GM19240 (cell line): Measurements from ENCODE around the gene ARHGAP29.
A peak's percentile ranks its signal among the peaks of the same experiment; 100 is the strongest.

ENCODE experiments used
- DNase-seq: peaks from one replicate; pipeline ENCODE4 v3.0.0; 2011; ENCODE audit warnings: low spot score; ENCODE audit not compliant: insufficient read length

Gene ARHGAP29, protein sequence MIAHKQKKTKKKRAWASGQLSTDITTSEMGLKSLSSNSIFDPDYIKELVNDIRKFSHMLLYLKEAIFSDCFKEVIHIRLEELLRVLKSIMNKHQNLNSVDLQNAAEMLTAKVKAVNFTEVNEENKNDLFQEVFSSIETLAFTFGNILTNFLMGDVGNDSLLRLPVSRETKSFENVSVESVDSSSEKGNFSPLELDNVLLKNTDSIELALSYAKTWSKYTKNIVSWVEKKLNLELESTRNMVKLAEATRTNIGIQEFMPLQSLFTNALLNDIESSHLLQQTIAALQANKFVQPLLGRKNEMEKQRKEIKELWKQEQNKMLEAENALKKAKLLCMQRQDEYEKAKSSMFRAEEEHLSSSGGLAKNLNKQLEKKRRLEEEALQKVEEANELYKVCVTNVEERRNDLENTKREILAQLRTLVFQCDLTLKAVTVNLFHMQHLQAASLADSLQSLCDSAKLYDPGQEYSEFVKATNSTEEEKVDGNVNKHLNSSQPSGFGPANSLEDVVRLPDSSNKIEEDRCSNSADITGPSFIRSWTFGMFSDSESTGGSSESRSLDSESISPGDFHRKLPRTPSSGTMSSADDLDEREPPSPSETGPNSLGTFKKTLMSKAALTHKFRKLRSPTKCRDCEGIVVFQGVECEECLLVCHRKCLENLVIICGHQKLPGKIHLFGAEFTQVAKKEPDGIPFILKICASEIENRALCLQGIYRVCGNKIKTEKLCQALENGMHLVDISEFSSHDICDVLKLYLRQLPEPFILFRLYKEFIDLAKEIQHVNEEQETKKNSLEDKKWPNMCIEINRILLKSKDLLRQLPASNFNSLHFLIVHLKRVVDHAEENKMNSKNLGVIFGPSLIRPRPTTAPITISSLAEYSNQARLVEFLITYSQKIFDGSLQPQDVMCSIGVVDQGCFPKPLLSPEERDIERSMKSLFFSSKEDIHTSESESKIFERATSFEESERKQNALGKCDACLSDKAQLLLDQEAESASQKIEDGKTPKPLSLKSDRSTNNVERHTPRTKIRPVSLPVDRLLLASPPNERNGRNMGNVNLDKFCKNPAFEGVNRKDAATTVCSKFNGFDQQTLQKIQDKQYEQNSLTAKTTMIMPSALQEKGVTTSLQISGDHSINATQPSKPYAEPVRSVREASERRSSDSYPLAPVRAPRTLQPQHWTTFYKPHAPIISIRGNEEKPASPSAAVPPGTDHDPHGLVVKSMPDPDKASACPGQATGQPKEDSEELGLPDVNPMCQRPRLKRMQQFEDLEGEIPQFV

DNA sequence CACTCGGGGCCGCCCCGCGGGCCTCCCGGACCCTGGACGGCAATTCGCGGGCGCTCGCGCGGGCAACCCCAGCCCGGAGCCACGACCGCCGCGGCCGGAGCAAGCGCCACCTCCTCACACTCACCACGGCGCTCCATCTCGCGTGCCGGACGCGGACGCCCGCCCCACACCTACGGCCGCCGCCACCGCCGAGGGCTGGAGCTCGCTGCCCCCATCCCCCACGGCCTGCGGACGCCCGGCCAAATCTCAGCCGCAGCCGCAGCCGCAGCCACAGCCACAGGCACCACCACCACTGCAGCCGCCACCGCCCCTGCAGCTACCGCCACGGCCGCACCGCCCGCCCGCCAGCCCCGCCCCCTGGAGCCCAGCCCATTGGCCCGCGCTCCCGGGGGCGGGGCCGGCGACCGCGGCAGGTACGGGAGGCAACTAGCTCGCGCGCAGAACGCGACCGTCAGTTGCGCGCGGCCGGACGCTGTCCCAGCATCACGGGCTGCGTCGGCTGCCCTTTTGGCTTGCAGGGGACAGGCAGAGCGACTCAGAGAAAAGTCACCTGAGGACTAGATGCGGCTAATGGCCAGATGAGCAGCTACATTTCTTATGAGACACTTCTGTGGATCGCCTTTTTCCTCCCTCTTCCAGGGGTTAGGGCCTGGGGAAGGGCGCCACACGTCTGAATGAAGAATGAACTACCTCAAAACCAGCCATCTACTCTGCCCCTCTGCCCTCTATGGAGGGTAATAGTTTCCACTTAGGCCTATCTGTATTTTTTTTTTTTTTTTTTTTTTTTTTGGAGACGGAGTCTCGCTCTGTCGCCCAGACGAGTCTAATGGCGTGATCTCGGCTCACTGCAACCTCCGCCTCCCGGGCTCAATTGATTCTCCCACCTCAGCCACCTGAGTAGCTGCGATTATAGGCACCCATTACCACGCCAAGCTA lies at the start of gene ARHGAP29:
Gene ARHGAP29, minus strand, starts transcription at position 294 of the 936 bp plus-strand sequence. CDS start 5,973 bp downstream, outside the sequence.
- peak; percentile 21 for DNase-seq

DNA sequence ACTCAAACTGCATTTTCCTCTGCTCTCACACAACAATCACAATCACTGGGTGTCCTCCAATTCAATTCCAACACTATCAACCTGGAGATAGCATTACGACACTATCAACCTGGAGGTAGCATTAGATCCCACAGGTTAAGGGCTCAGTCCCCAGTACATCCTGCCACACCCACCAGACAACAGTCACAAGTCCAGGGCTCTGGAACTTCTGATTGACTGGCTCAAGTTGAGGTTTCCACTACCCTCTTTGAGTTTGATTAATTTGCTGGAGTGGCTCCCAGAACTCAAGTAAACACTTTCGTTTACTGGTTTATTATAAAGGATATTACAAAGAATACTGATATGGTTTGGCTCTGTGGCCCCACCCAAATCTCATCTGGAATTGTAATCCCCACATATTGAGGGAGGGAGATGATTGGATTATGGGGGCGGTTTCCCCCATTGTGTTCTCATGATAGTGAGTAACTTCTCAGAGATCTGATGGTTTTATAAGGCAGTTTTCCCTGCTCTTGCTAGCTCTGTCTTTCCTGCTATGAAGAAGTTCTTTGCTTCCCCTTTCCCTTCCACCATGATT lies 49.6 kb upstream of the ARHGAP29 start:
- no peak for DNase-seq

DNA sequence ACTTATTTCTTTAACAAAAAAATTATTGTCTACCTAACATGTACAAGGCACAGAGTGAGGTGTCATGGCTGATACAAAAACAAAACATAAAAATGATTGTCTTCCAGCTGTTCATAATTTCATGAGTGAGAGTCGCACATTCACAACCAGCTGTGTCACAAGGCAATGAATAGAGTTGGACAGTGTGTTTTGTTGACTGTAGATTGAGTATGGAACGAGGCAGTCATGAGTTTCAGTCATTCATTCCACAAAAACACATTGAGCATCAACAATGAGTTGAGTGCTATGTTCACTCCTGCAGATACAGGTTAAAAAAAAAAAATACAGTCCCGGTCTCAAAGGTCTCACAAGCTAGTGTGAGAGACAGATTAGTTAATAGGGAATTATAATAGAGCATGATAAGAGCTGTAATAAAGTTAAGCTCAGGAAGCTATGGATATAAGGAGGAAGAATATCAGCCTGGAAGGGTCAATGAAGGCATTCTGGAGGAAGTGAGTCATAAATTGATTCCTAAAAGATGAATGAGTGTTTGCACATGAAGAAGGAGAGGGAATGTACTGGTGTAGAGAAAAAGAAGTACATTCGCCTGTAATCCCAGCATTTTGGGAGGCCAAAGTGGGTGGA lies 47.8 kb upstream of the ARHGAP29 start:
- no peak for DNase-seq

DNA sequence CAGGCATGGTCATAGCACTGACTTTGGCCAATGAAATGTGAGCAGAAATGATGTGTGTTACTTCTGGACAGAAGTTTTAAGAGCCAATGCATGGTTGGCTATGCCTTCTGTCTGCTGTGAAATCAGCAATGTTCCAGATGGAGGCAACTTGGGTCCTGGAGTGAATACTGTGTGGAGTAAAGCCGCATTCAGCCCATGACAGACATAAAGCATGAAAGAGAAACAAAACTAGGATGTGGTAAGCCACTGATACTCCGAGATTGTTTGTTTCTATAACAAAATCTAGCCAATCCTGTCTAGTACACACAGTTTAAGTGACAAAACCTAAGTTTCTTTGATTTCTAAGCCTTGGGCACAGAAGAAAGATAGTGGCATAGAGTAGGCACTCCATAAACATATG lies 47.1 kb upstream of the ARHGAP29 start:
- no peak for DNase-seq

DNA sequence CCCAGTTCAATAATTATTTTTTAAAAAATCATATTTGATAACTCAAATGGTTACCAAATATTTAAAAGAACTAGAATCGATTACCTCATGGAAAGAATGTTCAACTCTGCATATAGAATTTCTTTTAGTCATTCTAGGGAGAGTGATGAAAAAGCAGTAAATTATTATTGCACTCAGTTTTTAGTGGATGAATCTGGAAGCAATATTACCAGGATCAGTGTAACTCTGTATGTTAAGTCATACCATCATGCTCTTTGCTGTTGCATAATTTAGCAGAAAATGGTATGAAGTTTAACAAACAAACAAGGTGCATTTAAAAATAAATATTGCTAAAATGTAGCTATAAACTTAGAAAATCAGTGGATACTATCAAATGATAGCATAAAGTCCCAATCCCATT lies 46.1 kb upstream of the ARHGAP29 start:
- DNase-seq = no peak

DNA sequence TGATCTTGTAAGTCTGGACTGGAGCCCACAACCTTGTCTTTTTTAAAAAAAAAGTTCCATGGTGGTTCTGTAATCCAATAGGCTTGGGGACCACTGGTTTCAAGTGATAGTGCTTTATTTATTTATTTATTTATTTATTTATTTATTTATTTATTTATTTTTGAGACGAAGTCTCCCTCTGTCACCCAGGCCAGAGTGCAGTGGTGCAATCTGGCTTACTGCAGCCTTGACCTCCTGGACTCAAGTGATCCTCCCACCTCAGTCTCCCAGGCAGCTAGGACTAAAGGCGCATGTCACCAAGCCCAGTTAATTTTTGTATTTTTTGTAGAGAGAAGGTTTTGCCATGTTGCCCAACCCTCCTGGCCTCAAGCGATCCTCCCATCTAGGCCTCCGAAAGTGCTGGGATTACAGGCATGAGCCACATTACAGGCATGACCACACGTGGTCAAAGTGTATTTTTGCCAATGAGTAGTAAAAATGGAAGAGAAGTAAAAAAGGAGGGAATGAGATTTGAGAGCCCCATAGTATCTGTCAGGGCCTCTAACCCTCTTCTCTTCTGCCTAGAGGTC lies 44.8 kb upstream of the ARHGAP29 start:
- DNase-seq = no peak

DNA sequence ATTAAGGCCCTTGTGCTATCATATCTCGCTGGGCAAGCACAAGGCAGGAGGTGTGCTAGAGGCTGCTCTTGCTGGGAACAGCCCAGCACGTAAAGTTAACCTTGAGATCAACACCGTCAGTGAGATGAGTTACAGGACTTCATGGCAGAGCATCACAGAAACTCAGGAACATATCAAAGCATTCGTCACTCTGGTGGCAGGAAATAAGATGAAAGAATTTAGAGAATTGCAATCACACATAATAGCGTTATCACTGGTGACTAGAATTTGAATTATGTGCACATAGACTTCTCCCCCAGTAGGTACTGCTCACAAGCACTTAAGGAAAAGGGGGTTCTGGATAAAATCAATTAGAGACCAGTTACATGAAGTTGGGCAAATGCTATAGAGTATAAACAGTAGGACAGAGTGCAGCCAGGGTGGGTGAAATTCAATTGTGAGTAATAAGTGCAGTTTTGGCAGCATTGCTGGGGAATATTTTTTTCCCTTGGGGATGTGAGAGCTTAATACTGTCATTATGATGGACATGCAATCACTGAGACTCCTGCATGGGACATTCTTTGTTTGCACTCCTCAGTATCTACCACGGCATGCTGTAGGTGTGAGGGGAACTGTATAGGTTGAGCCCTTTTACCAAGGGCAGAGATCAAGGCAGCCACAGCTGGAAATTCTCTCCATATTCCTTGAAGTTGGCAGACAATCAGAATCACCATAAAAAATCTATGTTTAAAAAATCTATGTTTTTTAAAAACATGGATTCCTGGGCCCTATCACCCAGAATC lies 44.2 kb upstream of the ARHGAP29 start:
- DNase-seq = no peak

DNA sequence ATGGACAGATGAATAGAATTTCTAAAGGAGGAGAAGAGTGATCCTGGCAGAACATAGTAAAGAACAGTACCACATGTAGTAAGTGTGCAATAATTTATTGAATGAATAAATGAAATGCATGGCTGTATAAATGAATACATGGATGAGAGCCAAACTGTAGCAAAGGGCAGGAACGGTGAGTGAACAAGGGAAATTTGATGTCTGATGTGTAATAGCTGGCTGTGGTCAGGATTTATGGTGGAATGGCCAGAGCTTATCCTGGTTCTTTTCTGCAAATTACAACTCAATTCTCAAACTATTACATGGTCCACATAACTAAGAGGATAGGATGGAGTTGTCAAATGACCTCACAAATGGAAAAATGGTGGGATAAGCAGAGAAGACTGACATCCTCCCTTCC lies 43.2 kb upstream of the ARHGAP29 start:
- DNase-seq = no peak

DNA sequence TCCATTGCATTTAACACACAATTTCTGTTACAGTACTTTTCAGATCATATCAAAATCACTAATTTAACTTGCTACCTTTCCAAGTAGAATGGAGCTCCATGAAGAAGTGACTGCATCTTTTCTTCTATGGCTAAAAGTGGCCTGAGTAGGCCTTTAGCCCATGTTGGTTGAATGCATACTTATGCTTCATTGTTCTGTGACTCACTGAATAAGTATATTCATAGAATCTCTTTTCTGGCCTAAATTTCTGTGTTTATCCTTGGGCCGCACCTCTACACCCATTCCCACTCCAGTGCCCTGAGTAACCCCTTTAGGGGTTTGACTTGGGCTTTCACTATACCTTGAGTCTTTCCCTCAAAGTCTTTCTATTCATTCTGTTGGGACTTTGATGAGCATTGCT lies 42.1 kb upstream of the ARHGAP29 start:
- no peak for DNase-seq

DNA sequence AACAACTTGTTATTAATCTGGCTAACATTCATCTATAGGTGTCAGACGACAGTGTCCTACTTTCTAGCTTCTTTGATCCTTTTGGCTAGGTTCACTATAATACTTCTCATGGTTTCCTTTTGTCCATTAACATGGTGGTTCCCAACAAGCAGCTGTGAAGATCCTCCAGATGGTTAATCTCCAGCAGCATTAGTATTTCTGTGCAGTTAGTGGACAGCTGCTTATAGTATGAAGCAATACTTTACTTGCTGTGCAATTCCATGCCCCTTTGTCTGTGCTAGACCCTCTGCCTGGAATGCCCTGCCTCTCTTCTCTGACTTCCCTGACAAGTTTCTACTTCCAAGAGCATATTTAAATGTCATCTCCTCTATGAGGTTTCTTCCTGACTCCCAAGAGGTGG lies 41.7 kb upstream of the ARHGAP29 start:
- no peak for DNase-seq

DNA sequence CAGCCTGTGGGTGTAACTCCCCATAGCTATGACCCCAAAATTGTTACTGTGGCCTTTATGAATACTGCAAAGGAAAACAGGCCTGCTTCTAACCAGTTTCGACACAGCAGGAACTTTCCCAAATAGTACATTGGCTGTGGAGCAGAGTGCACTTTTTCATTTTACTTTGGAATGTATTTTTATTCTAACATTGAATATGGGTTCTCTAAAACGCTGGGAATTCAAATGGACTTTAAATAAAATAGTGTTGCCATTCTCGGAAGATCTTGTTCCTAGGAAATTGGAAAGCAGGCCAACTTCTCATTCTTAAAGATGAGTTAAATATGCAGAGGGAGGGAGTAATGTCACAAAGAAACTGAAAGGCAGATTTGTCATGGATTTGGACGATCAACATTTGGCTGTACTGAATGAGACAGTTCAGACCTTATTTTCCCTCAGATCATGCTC lies 39.6 kb upstream of the ARHGAP29 start:
- DNase-seq = no peak

DNA sequence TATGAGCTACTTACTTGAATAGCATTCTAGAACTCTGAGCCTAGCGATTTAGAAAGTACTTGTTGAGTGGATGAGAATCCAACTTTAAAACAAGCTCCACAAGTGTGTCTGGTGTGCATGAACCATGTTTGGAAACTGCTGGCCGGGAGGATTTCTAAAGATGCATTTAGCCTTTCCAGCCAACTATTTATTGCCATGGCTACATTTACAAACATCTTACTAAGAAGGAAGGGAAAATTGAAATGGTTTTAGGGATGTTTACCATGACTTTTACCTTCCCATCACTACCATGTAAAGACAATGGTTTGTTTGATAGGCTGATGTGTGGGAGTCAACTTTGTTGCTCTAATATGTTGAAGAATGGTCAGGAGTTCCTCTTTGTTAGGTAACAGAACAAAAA lies 37.7 kb upstream of the ARHGAP29 start:
- no peak for DNase-seq

DNA sequence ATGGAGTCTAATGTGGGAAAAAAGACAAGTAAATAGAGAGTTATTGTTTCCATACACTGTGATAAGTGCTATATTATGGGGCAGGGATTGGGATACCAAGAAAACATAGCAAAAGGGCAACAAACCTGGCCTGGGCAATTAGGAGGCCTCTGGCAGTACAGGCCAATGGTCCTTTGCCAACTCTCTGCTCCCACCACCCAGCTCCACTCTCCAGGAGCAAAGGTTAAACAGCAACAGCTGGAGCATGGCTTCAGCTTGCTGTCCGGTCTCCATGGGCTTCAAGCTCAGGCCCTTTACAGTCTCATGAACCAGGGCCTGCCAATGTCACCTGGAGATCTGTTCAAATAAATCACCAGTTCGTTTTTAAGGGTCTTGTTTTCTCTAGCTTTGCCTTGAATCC lies 37.2 kb upstream of the ARHGAP29 start:
- DNase-seq = no peak

DNA sequence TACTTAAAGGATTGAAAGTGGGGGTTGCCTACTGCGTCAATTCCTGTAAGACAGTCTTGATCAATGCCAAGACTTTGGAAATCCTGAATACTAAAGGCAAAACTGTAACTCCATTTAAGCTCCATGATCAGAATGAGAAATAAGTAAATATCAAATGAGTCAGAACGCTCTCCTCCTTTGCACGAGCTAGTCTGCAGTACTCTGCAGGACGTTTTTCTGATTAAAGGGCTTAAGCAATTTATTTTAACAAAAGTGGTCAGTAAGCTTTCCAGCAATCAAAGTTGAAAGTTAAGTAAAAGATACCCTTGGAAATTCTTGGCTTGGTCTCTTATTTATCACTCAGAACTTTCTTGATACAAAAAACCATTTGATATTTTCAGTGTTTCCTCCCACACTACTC lies 35.7 kb upstream of the ARHGAP29 start:
- DNase-seq = no peak

DNA sequence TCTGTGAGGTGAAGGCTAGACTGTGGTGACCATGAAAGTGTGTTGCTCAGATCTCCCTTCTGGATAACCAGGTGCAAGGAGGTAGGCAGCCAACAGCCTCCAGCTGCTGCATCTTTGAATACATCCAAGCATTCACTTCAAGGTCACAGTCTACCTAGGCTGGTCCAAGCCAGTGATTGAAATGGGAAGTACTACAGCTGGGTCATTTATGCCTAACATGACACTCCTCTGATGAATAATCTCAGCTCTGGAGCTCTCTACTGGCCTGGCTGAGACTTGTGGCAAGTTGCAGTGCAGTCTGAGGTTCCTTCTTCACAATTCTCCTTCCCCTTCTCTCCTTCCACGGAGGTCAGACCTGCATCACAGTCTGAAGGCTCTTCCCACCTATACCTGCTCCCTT lies 35.0 kb upstream of the ARHGAP29 start:
- no peak for DNase-seq

DNA sequence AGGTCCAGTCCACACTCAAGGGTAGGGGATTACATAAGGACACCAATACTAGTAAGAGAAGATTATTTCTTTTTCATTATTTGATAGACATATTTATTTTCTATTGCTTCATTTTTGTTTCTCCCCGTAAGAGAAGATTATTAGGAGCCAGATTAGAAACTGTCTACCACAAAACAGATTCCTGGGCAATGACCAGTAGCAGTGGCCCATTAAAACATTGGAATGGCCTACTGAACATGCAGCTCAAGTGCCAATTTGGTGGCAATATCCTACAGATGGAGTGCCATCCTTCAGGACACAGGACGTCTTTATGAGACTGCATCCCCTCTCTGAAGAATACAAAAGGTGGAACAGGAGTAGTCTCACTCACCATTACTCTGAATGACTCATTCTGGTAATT lies 34.0 kb upstream of the ARHGAP29 start:
- DNase-seq = no peak

DNA sequence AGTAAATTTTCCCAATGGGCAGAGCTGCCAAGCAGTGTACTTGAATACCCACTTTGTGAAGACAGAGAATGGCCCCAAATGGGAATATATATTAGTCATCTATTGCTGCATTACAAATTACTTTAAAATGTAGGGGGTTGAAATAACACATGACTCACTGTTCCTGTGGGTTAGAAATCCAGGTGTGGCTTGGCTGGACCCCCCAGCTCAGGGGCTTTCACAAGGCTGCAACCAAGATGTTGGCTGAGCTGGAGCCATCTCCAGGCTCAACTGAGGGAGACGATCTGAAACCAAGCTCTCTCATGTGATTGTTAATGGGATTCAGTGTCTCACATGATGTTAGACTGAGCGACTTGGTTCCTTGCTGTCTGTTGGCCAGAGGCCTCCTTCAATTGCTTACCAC lies 33.4 kb upstream of the ARHGAP29 start:
- no peak for DNase-seq

DNA sequence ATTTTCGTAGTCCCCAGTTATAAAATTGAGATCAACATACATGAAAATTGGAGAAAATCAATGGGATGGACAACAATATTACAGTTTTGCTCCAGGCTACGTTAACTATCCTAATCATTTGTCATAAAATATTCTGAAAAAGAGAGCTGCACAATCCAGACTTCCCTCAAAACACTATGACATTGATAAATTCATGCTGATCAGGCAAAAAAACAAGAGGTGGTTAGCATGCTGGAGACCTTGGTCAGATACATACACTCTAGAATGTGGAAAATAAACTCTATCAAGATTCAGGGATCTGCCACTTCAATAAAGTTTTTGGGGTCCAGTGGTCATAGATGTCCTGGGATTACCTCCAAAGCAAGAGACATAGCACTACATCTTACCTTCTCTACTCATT lies 32.5 kb upstream of the ARHGAP29 start:
- no peak for DNase-seq

DNA sequence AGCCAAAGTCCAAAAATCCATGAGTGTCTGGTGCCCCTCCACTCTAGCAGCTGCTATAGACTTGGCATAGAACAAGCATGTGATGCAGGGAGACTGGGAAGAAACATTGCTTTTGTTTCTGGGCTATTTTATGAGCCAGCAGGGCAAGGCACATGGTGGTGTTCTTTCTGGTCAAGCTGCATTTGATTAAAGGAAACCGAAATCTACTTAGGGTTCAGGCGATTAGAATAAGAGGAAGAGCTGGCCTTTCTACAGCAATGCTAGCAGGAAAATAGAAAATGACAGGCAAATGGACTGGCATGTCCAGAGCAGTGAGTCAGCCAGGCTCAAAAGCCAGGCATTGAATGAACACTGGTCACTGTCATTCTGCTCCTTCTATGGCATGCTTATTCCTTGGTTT lies 28.5 kb upstream of the ARHGAP29 start:
- no peak for DNase-seq
